ENCODE measurements around the gene LRRC4C. TPM values are rescaled to one million over a fixed set of nuclear protein-coding genes. Genes with fewer than 3 reads are reported as not detected.

LRRC4C gene
- total and polyA plus RNA-seq, 4 donors: 0.10 to 0.93 (median 0.30) TPM

DNA sequence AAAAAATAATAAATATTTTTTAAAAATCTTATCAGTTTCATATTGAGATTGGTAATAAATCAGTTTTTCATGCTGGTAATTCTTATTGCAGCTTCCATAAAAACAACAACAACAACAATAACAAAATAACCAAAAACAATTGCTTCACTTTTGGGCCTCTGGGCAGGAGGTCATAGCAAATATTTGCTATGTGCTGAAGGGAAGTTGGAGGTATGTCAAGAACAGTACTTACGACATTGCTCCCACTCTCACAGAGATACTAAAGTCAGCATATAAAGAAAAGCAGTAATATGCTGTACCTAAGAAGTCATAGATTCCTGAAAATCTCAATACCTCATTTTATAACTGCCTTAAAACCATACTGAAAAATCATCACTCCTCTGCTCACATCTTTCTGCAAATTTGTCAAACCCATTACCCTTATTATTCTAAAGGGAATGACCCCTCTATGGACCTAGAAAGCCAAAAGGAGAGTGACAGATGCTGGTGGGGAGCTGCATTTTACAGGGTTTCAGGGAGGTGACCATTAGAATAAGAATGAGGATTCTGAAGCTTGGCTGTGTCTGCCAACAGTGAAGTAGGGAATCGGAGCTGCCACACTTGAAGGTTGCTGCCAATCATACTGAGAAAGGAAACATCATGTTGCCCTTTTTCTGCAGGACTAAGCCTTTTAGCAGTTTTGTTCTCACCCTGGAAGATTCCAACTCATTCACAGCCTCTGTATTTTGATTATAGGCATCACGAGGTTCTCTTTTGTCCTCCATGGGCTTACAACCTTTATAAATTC is 742.9 kb downstream of the LRRC4C start (continued):
- TF ChIP-seq TAF1 (conservative IDR thresholded peaks at IDR 0.05): no peak

DNA sequence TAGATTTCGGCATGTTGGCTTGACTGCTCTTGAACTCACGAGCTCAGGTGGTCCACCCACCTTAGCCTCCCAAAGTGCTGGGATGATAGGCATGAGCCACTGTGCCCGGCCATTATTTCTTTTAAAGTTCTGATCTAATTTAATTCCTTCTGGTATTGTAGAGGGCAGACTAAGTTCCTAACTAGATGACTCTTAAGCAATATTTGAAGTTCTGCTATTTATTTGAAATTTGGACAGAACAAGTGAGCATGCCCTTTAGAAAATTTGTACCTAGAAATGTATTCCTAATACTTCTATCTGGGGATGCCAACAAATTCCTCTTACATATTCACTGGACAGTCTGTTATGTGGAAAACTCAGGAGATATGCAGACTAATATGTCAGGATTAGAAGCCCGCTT is 746.4 kb downstream of the LRRC4C start:
- Histone ChIP-seq H3K27ac (ENCODE audit: low read depth in 1 of 2, low read length in 2 of 2) (no peak overlapping the region), H3K36me3 (ENCODE audit: control insufficient read depth in 4 of 4, insufficient read depth in 3 of 4, low read depth in 1 of 4, low read length in 3 of 4) (no peaks in the 10 kb centered on the region), H3K4me1 (ENCODE audit: control insufficient read depth in 4 of 4, insufficient read depth in 4 of 4, low read length in 3 of 4) (peaks cover 4 to 21% (median 16%) of the 10 kb centered on the region in 4 donors), H3K4me3 (ENCODE audit: low read depth in 1 of 3, low read length in 3 of 3) (no peak overlapping the region), H3K9me3 (ENCODE audit: control insufficient read depth in 4 of 4, low read length in 3 of 4) (no peaks in the 10 kb centered on the region), H3K9ac (ENCODE audit: low read depth in 1 of 2, low read length in 2 of 2) (no peak overlapping the region), H3K27me3 (ENCODE audit: control insufficient read depth in 4 of 4, insufficient read depth in 4 of 4, low read length in 3 of 4) (no peaks in the 10 kb centered on the region)
- no peak for DNase-seq (ENCODE audit: low spot score)
- TF ChIP-seq RAD21 (IDR thresholded peaks at IDR 0.05): peak in 1 of 2 donors; percentile 19
- peak; percentile 35 for TF ChIP-seq HNF4A (conservative IDR thresholded peaks at IDR 0.05)
- TF ChIP-seq SP1 (IDR thresholded peaks at IDR 0.05): no peak
- 72% methylated on average over 4 of the region's 4 CpGs for WGBS

DNA sequence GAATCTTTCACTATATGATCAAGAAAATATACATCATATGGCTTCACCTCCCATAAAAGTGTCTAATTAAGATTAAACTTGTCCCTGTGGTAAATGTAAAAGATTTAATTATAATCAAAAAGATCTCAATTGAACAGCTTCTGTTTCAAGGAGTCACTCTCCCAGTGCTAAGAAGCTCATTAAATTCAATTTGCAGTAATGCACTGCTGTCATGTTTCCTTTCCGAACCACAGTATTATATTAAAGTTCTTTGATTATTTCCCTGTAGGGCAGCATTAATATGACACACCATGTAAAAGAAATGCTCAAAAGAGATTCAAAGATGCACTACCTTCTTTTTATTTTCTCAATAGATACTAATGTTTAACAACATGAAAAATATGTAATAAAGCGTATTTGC is 758.4 kb downstream of the LRRC4C start:
- 67% methylated on average over 2 of the region's 2 CpGs for WGBS

DNA sequence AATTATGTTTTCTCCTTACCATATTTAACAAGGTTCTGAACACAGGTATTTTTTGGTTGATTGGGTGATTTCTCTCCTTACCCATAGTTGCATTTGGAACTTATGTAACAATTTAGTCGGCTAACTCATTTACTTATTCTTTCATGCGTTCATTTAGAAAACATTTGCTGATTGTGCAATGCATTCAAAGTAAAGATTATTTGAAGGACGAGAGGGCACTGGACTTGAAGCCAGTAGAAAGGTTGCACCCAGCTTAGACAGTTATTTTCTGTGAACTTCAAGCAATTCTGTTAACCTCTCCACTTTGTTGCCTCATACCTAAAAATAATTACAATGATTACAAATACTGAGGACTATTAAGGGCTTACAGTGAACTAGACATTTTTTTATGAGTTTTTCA is 769.6 kb downstream of the LRRC4C start:
- WGBS: 27% methylated on average over 3 of the region's 3 CpGs
- Histone ChIP-seq H3K9ac (ENCODE audit: low read depth in 1 of 2, low read length in 2 of 2) (no peak overlapping the region), H3K4me1 (ENCODE audit: control insufficient read depth in 4 of 4, insufficient read depth in 4 of 4, low read length in 3 of 4) (peaks cover 1 to 14% (median 11%) of the 10 kb centered on the region in 4 donors), H3K27ac (ENCODE audit: low read depth in 1 of 2, low read length in 2 of 2) (peak overlapping the region in 1 of 2 donors; percentile 16), H3K27me3 (ENCODE audit: control insufficient read depth in 4 of 4, insufficient read depth in 4 of 4, low read length in 3 of 4) (no peaks in the 10 kb centered on the region), H3K9me3 (ENCODE audit: control insufficient read depth in 4 of 4, low read length in 3 of 4) (no peaks in the 10 kb centered on the region), H3K4me3 (ENCODE audit: low read depth in 1 of 3, low read length in 3 of 3) (no peak overlapping the region), H3K36me3 (ENCODE audit: control insufficient read depth in 4 of 4, insufficient read depth in 3 of 4, low read depth in 1 of 4, low read length in 3 of 4) (no peaks in the 10 kb centered on the region)
- DNase-seq (ENCODE audit: low spot score): no peak
- TF ChIP-seq GABPA (IDR thresholded peaks at IDR 0.05 in 1 of 2, conservative IDR thresholded peaks at IDR 0.05 in 1 of 2) (peak in 1 of 2 donors; percentile 37), YY1 (IDR thresholded peaks at IDR 0.05) (peak; percentile 57), RXRA (IDR thresholded peaks at IDR 0.05) (peak; percentile 94 to 98), HNF4A (conservative IDR thresholded peaks at IDR 0.05) (peak; percentile 92 to 95), RAD21 (IDR thresholded peaks at IDR 0.05) (peak; percentile 45 to 60)
- TF ChIP-seq, protein P1, sequence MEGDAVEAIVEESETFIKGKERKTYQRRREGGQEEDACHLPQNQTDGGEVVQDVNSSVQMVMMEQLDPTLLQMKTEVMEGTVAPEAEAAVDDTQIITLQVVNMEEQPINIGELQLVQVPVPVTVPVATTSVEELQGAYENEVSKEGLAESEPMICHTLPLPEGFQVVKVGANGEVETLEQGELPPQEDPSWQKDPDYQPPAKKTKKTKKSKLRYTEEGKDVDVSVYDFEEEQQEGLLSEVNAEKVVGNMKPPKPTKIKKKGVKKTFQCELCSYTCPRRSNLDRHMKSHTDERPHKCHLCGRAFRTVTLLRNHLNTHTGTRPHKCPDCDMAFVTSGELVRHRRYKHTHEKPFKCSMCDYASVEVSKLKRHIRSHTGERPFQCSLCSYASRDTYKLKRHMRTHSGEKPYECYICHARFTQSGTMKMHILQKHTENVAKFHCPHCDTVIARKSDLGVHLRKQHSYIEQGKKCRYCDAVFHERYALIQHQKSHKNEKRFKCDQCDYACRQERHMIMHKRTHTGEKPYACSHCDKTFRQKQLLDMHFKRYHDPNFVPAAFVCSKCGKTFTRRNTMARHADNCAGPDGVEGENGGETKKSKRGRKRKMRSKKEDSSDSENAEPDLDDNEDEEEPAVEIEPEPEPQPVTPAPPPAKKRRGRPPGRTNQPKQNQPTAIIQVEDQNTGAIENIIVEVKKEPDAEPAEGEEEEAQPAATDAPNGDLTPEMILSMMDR (IDR thresholded peaks at IDR 0.05; ENCODE audit: low read depth, low read length, missing input control): no peak
- TF ChIP-seq, protein P2, sequence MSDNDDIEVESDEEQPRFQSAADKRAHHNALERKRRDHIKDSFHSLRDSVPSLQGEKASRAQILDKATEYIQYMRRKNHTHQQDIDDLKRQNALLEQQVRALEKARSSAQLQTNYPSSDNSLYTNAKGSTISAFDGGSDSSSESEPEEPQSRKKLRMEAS (IDR thresholded peaks at IDR 0.05): peak; percentile 63
- TF ChIP-seq, protein P3, sequence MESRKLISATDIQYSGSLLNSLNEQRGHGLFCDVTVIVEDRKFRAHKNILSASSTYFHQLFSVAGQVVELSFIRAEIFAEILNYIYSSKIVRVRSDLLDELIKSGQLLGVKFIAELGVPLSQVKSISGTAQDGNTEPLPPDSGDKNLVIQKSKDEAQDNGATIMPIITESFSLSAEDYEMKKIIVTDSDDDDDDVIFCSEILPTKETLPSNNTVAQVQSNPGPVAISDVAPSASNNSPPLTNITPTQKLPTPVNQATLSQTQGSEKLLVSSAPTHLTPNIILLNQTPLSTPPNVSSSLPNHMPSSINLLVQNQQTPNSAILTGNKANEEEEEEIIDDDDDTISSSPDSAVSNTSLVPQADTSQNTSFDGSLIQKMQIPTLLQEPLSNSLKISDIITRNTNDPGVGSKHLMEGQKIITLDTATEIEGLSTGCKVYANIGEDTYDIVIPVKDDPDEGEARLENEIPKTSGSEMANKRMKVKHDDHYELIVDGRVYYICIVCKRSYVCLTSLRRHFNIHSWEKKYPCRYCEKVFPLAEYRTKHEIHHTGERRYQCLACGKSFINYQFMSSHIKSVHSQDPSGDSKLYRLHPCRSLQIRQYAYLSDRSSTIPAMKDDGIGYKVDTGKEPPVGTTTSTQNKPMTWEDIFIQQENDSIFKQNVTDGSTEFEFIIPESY (IDR thresholded peaks at IDR 0.05): peak; percentile 56

More for the DNA sequence above, 758.4 kb downstream of the LRRC4C start:
- H3K4me3 ChIP-seq (ENCODE audit: low read depth in 1 of 3, low read length in 3 of 3): no peak overlapping the region
- DNase-seq (ENCODE audit: low spot score): no peak
- H3K9ac ChIP-seq (ENCODE audit: low read depth in 1 of 2, low read length in 2 of 2): no peak overlapping the region
- no peaks in the 10 kb centered on the region for H3K4me1 ChIP-seq (ENCODE audit: control insufficient read depth in 4 of 4, insufficient read depth in 4 of 4, low read length in 3 of 4)
- TF ChIP-seq, protein P4, sequence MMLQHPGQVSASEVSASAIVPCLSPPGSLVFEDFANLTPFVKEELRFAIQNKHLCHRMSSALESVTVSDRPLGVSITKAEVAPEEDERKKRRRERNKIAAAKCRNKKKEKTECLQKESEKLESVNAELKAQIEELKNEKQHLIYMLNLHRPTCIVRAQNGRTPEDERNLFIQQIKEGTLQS (IDR thresholded peaks at IDR 0.05): no peak
- TF ChIP-seq JUND (IDR thresholded peaks at IDR 0.05): no peak
- TF ChIP-seq YY1 (IDR thresholded peaks at IDR 0.05): no peak
- TF ChIP-seq RAD21 (IDR thresholded peaks at IDR 0.05): no peak
- TF ChIP-seq, protein P3 (IDR thresholded peaks at IDR 0.05): no peak
- no peaks in the 10 kb centered on the region for H3K36me3 ChIP-seq (ENCODE audit: control insufficient read depth in 4 of 4, insufficient read depth in 3 of 4, low read depth in 1 of 4, low read length in 3 of 4)
- no peaks in the 10 kb centered on the region for H3K27me3 ChIP-seq (ENCODE audit: control insufficient read depth in 4 of 4, insufficient read depth in 4 of 4, low read length in 3 of 4)
- H3K9me3 ChIP-seq (ENCODE audit: control insufficient read depth in 4 of 4, low read length in 3 of 4): no peaks in the 10 kb centered on the region
- no peak overlapping the region for H3K27ac ChIP-seq (ENCODE audit: low read depth in 1 of 2, low read length in 2 of 2)

All from liver (tissue), 9 donors.